Measurements from ENCODE around the gene LITAFD. TPM values are rescaled to one million over a fixed set of nuclear protein-coding genes. Genes with fewer than 3 reads are reported as not detected.
A peak's percentile ranks its signal among the peaks of the same experiment; 100 is the strongest.
"Not testable (repeated sequence)": the region's sequence is repeated elsewhere in the genome, so short reads cannot be mapped to it uniquely, and the experiment has no call there.

Gene LITAFD
- total and polyA plus RNA-seq, 3 donors from 2014 or later, result 2.2 to 10.5 (median 3.8) TPM

DNA sequence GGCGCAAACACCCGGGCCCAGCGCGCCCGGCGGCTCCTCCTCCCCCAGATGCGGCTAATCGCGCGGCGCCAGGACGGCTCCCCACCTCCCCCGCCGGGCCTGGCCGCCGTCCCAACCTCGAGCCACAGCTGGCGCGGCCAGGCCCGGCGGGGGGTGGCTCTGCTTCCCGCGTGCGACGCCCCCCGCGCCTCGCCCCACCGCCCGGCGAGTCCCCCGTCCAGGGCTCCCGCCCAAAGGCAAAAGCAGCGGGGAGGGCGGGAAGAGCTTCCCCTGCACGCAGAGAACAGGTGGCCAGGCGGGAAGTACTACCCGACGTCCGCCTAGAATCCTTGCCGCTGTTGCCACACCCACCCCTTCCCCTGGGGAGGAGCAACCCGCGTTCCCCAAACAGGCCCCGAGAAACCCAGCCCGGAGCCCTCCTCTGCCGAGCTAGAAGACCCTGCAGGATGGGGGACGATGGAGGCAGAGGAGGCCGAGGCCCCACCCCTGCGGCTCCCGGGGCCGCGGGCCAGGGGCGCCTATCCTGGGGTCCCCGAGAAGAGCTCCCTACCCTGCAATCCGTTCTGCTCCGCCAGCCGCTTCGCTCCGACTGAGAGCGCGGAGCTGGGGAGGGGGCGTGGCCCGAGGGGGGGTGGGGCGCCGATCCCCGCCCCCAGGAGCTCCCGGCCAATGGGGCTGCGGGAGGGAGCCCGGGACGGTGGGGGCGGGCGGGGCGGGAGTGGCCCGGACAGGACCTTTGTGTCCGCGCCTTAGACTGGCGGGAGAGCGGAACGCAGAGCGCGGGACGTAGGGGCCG, 13.5 kb upstream of the LITAFD start, which contains the start of gene CARHSP1:
CARHSP1 (minus strand) TSS at position 591 of the 796 bp plus-strand sequence. CDS start 9,678 bp downstream, outside the sequence.
- WGBS, 2 donors, result 0 to 1% methylated on average over 4 to 78 of the region's 83 CpGs
- H3K27ac ChIP-seq, result peak within 1 kb of the TSS; percentile 47 to 81
- no peaks in the 10 kb centered on the region for H3K9me3 ChIP-seq
- H3K36me3 ChIP-seq (ENCODE audit: low read depth, missing control alignments), result no peaks in the 10 kb centered on the region
- H3K27me3 ChIP-seq, result no peaks in the 10 kb centered on the region
- peak; percentile 91 for DNase-seq
- TF ChIP-seq POLR2A (IDR thresholded peaks at IDR 0.05), result no peak
- TF ChIP-seq, protein P1, sequence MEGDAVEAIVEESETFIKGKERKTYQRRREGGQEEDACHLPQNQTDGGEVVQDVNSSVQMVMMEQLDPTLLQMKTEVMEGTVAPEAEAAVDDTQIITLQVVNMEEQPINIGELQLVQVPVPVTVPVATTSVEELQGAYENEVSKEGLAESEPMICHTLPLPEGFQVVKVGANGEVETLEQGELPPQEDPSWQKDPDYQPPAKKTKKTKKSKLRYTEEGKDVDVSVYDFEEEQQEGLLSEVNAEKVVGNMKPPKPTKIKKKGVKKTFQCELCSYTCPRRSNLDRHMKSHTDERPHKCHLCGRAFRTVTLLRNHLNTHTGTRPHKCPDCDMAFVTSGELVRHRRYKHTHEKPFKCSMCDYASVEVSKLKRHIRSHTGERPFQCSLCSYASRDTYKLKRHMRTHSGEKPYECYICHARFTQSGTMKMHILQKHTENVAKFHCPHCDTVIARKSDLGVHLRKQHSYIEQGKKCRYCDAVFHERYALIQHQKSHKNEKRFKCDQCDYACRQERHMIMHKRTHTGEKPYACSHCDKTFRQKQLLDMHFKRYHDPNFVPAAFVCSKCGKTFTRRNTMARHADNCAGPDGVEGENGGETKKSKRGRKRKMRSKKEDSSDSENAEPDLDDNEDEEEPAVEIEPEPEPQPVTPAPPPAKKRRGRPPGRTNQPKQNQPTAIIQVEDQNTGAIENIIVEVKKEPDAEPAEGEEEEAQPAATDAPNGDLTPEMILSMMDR (IDR thresholded peaks at IDR 0.05), result no peak
- peak within 1 kb of the TSS; percentile 73 to 80 for H3K4me3 ChIP-seq
- intact Hi-C loops (cut with DNase I; ENCODE audit: low total_unique reads), result no loop called here
- H3K4me1 ChIP-seq, result peaks cover 35% of the 10 kb centered on the region

DNA sequence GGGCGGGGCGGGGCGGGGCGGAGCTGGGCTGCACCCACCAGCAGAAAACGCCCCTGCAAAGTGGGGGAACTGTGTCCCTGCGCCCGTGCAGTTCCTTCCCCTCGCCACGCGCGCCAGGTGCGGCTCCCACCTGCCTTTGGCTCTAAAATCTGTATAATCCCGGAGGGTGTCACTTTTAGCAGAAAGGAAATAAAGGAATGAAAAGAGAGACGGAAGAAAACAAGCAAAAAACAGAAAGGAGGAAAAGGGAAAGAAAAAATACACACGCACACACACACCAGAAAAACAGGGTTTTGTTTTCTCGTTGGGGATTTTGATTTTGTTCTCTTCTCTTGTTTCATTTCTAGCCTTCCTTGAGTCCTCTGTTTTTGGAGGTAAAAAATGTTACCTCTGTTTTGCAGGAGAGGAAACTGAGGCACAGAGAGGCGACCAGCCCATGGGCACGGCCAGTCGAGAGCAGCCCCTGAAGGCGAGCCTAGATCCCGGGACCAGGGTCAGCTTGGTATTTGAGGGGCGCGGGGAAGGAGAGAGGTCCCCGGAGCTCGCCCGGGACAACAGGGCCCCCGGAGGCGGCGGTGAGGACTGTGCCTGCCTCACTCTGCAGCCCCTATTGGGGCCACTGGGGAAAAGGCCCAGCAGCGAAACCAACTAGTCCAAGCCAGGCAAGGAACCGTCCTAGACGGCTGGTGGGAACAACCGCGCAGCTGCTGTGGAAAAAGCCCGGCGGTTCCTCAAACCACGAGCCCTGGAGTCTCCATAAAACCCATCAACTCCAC, 12.8 kb upstream of the LITAFD start:
- Histone ChIP-seq H3K36me3 (ENCODE audit: low read depth, missing control alignments) (no peaks in the 10 kb centered on the region), H3K27ac (no peak overlapping the region), H3K4me3 (peak overlapping the region; percentile 73 to 80), H3K4me1 (peaks cover 27% of the 10 kb centered on the region), H3K9me3 (no peaks in the 10 kb centered on the region), H3K27me3 (no peaks in the 10 kb centered on the region)
- intact Hi-C loops (cut with DNase I; ENCODE audit: low total_unique reads), result no loop called here
- DNase-seq, result no peak
- TF ChIP-seq, protein P1 (IDR thresholded peaks at IDR 0.05), result no peak
- TF ChIP-seq POLR2A (IDR thresholded peaks at IDR 0.05), result no peak
- 23 to 33% methylated on average over 26 to 36 of the region's 37 CpGs for WGBS, 2 donors

DNA sequence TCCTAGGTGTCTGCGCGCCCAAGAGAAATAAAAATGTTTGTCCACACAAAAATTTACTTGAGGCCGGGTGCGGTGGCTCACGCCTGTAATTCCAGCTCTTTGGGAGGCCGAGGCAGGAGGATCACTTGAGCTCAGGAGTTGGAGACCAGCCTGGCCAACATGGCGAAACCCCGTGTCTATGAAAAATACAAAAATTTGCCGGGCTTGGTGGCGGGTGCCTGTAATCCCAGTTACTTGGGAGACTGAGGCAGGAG, 12.2 kb upstream of the LITAFD start:
- DNase-seq; H3K27me3 ChIP-seq; H3K36me3 ChIP-seq (ENCODE audit: low read depth, missing control alignments); H3K27ac ChIP-seq; H3K9me3 ChIP-seq; intact Hi-C loops (cut with DNase I; ENCODE audit: low total_unique reads): not testable (repeated sequence)
- 70 to 76% methylated on average over 10 of the region's 10 CpGs for WGBS, 2 donors
- peak overlapping the region in 1 of 2 donors; percentile 80 for H3K4me3 ChIP-seq
- H3K4me1 ChIP-seq, result peaks cover 22% of the 10 kb centered on the region

DNA sequence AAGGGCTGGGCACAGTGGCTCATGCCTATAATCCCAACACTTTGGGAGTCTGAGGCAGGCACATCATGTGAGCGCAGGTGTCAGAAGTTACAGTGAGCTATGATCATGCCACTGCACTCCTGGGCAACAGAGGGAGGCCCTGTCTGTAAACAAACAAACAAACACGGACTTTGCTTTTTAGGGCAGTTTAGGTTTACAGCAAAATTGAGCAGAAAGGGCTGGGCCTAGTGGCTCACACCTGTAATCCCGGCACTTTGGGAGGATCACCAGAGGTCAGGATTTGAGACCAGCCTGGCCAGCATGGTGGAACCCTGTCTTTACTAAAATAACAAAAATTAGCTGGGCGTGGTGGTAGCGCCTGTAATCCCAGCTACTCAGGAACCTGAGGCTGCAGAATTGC, 10.1 kb upstream of the LITAFD start:
- H3K27ac ChIP-seq, result no peak overlapping the region
- WGBS, 2 donors, result 78 to 91% methylated on average over 4 to 5 of the region's 5 CpGs
- no peak for TF ChIP-seq POLR2A (IDR thresholded peaks at IDR 0.05)
- TF ChIP-seq, protein P1 (IDR thresholded peaks at IDR 0.05), result no peak
- no peaks in the 10 kb centered on the region for H3K36me3 ChIP-seq (ENCODE audit: low read depth, missing control alignments)
- no peak for DNase-seq
- no peaks in the 10 kb centered on the region for H3K27me3 ChIP-seq
- no peaks in the 10 kb centered on the region for H3K9me3 ChIP-seq
- peaks cover 2% of the 10 kb centered on the region for H3K4me1 ChIP-seq
- intact Hi-C loops (cut with DNase I; ENCODE audit: low total_unique reads), result no loop called here
- H3K4me3 ChIP-seq, result no peak overlapping the region

DNA sequence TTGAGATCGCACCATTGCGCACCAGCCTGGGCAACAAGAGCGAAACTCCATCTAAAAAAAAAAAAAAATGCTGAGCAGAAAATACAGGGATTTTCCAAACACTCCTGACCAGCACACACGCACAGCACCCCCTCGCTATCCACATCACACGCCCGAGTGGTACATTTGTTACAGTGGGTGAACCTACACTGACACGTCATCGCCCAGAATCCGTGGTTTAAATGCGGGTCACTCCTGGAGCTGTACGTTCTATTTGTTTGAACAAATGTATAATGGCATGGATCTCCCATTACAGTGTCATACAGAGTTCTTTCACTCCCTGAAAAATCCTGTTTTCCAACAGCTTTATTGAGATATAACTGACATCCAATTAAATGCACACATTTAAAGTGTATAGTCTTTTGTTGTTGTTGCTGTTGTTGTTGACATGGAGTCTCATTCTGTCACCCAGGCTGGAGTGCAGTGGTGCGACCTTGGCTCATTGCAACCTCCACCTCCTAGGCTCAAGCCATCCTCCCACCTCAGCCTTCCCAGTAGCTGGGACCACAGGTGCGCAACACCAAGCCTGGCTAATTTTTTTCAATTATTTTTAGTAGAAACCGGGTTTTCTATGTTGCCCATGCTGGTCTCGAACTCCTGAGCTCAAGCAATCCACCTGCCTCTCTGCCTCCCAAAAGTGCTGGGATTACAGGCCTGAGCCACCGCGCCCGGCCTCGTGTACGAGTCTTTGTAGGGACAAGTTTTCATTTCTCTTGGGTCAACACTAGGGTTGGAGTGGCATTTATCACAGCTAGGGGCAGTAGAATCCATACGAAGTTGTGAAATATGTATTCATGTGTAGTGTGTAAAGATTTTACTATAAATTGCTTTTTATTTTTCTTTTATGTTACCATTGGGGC, 8.9 kb upstream of the LITAFD start:
- TF ChIP-seq, protein P1 (IDR thresholded peaks at IDR 0.05), result no peak
- TF ChIP-seq POLR2A (IDR thresholded peaks at IDR 0.05), result no peak
- Histone ChIP-seq H3K27ac (no peak overlapping the region), H3K36me3 (ENCODE audit: low read depth, missing control alignments) (no peaks in the 10 kb centered on the region), H3K9me3 (no peaks in the 10 kb centered on the region), H3K27me3 (no peaks in the 10 kb centered on the region), H3K4me3 (no peak overlapping the region), H3K4me1 (no peaks in the 10 kb centered on the region)
- 87 to 89% methylated on average over 22 of the region's 22 CpGs for WGBS, 2 donors
- intact Hi-C loops (cut with DNase I; ENCODE audit: low total_unique reads), result no loop called here
- DNase-seq, result no peak

DNA sequence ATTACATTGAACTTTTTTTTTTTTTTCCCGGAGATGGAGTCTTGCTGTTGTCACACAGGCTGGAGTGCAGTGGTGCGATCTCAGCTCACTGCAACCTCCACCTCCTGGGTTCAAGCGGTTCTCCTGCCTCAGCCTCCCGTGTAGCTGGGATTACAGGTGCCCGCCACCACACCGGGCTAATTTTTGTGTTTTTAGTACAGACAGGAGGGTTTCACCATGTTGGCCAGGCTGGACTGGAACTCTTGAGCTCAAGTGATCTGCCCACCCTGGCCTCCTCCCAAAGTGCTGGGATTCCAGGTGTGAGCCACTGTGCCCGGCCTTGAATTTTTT, 8.3 kb upstream of the LITAFD start:
- H3K27ac ChIP-seq; intact Hi-C loops (cut with DNase I; ENCODE audit: low total_unique reads); H3K4me3 ChIP-seq; H3K9me3 ChIP-seq; DNase-seq; H3K27me3 ChIP-seq; H3K36me3 ChIP-seq (ENCODE audit: low read depth, missing control alignments); H3K4me1 ChIP-seq: not testable (repeated sequence)
- WGBS, 2 donors, result 93 to 100% methylated on average over 7 of the region's 7 CpGs

All from testis (tissue), 3 donors.